HFF-Myc (cell line): Measurements from ENCODE around the gene TAS2R60.

ENCODE experiments used
- DNase-seq: peaks from one replicate; pipeline ENCODE4 v3.0.0-alpha.2; 2011; ENCODE audit warnings: low read depth; ENCODE audit errors: extremely low read depth
- H3K4me3 ChIP-seq: replicated peaks from 2 replicates; pipeline ENCODE4 v1.5.1; 2011; ENCODE audit warnings: low read depth, mild to moderate bottlenecking, control low read depth, low read length
- CTCF ChIP-seq: IDR thresholded peaks from 2 replicates; pipeline ENCODE4 v1.5.1; 2012; ENCODE audit warnings: mild to moderate bottlenecking, low read depth, low read length, control low read depth; ENCODE audit errors: missing control alignments

TAS2R60 gene

GRCh38 chr7:143435266-143435665 is 8.0 kb upstream of the TAS2R60 start:
- no peak for TF ChIP-seq CTCF

GRCh38 chr7:143436325-143436946 is 6.8 kb upstream of the TAS2R60 start:
- no peak for DNase-seq
- no peak for TF ChIP-seq CTCF
- H3K4me3 ChIP-seq, result no peak overlapping the region

More at GRCh38 chr7:143435266-143435665, 8.0 kb upstream of the TAS2R60 start:
- no peak for DNase-seq
- H3K4me3 ChIP-seq, result no peak overlapping the region

GRCh38 chr7:143437578-143437977 is 5.7 kb upstream of the TAS2R60 start:
- no peak for DNase-seq
- no peak overlapping the region for H3K4me3 ChIP-seq
- no peak for TF ChIP-seq CTCF

GRCh38 chr7:143439866-143440265 is 3.4 kb upstream of the TAS2R60 start:
- no peak for TF ChIP-seq CTCF
- no peak for DNase-seq
- H3K4me3 ChIP-seq, result no peak overlapping the region

- DNase-seq, result no peak
- no peak overlapping the region for H3K4me3 ChIP-seq
- TF ChIP-seq CTCF, result no peak
These were observed 970 bp downstream of the TAS2R60 start for GRCh38 chr7:143444063-143444782.

GRCh38 chr7:143444785-143445184 is 1.5 kb downstream of the TAS2R60 start:
- no peak overlapping the region for H3K4me3 ChIP-seq
- DNase-seq, result no peak
- TF ChIP-seq CTCF, result no peak
